LNCAP (cell line): ENCODE data around the gene COL23A1.

ENCODE experiments used
- CTCF ChIP-seq: fragments of 450-650 bp; IDR thresholded peaks from 2 replicates; pipeline ENCODE4 v1.5.1; 2017; ENCODE audit warnings: mild to moderate bottlenecking

Gene COL23A1

GRCh38 chr5:178535299-178536175 lies 54.7 kb downstream of the COL23A1 start:
- no peak for TF ChIP-seq CTCF

GRCh38 chr5:178533136-178533535 lies 57.1 kb downstream of the COL23A1 start:
- TF ChIP-seq CTCF = no peak

GRCh38 chr5:178532666-178533065 lies 57.5 kb downstream of the COL23A1 start:
- TF ChIP-seq CTCF = no peak

GRCh38 chr5:178532236-178532635 lies 58.0 kb downstream of the COL23A1 start:
- TF ChIP-seq CTCF = no peak

GRCh38 chr5:178531786-178532185 lies 58.4 kb downstream of the COL23A1 start:
- no peak for TF ChIP-seq CTCF

- no peak for TF ChIP-seq CTCF
Observed at GRCh38 chr5:178530526-178530925, 59.7 kb downstream of the COL23A1 start.

GRCh38 chr5:178529080-178529479 lies 61.1 kb downstream of the COL23A1 start:
- no peak for TF ChIP-seq CTCF
